ENCODE measurements around the gene EPHA2. TPM values are rescaled to one million over a fixed set of nuclear protein-coding genes. Genes with fewer than 3 reads are reported as not detected.

Gene EPHA2
- total and polyA plus RNA-seq, 8 donors = 4.6 to 200 (median 23.4) TPM

DNA sequence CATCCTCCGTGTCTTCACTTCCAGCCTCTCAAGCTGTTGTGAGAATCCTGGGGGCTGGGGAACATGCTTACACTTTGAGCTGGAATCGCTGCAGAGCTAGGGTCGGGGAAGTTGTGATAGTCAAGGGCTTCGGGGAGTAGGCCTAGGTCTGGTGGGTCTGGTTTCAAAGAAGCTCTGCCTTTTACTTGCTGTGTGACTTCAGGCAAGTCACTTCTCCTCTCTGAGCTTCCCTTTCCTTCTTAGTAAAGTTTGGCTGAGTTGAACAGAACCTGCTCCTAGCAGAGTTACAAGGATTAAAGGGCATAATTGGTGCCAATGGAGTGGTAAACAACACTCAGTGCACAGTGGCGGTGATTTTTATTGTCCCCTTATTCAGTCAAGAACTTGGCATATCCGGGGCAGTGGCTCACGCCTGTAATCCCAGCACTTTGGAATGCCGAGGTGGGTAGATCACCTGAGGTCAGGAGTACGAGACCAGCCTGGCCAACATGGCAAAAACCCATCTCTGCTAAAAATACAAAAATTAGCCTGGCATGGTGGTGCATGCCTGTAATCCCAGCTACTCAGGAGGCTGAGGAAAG lies 30.9 kb upstream of the EPHA2 start:
- Histone ChIP-seq H3K36me3 (no peaks in the 10 kb centered on the region), H3K4me1 (peaks cover 10 to 51% (median 35%) of the 10 kb centered on the region in 4 donors), H3K27me3 (peaks cover 0 to 15% (median 0%) of the 10 kb centered on the region in 3 donors), H3K4me3 (no peak overlapping the region), H3K27ac (no peak overlapping the region), H3K9me3 (no peaks in the 10 kb centered on the region)
- no peak for DNase-seq
- intact Hi-C loops (cut with DNase I; ENCODE audit: low total_unique reads) = loop anchor here (2.0 kb wide), 1 partner anchor 108 kb away; no protein-coding TSS in a partner anchor
- WGBS, 5 donors = 67 to 74% (median 69%) methylated on average over 8 to 9 of the region's 9 CpGs
- TF ChIP-seq POLR2AphosphoS5 (IDR thresholded peaks at IDR 0.05) (no peak), POLR2A (IDR thresholded peaks at IDR 0.05) (no peak), EP300 (IDR thresholded peaks at IDR 0.05) (no peak)
- TF ChIP-seq, protein P1, sequence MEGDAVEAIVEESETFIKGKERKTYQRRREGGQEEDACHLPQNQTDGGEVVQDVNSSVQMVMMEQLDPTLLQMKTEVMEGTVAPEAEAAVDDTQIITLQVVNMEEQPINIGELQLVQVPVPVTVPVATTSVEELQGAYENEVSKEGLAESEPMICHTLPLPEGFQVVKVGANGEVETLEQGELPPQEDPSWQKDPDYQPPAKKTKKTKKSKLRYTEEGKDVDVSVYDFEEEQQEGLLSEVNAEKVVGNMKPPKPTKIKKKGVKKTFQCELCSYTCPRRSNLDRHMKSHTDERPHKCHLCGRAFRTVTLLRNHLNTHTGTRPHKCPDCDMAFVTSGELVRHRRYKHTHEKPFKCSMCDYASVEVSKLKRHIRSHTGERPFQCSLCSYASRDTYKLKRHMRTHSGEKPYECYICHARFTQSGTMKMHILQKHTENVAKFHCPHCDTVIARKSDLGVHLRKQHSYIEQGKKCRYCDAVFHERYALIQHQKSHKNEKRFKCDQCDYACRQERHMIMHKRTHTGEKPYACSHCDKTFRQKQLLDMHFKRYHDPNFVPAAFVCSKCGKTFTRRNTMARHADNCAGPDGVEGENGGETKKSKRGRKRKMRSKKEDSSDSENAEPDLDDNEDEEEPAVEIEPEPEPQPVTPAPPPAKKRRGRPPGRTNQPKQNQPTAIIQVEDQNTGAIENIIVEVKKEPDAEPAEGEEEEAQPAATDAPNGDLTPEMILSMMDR (IDR thresholded peaks at IDR 0.05) = no peak

DNA sequence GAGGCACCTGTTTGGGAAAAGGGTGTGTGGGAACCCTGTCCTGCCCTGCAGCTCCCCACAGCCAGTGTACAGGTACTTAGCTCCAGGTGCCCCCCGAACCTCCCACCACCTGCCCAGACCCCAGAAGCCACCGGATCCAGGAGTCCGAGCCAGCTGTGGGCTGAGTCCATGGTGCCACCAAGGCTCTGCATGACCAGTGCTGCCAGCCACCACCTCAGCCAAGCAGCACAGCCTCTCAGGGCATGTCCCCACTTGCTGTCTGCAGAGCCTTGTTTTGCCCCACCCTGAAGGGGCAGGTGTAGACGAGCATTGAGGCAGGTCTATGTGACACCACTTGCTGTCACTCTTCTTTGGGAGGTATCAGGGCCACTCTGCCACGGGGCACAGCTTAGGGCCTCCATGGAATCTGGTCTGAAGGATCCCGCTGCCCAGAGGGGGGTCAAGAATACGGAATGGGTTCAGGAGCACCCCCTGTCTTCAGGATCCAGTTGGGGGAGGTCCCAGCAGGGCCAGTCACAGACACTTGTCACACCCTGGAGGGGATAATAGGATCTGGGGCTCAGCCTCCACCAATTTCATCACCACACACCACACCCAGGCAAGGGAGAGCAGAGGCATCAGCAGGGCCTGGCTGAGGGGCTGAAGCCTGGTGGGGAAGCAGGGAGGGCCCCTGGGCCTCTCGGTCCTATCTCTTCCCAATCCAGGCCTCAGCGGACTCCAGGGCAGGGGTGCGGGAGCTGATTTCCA lies 28.9 kb upstream of the EPHA2 start:
- H3K4me3 ChIP-seq = no peak overlapping the region
- no peaks in the 10 kb centered on the region for H3K9me3 ChIP-seq
- peaks cover 20 to 61% (median 54%) of the 10 kb centered on the region in 4 donors for H3K4me1 ChIP-seq
- DNase-seq = no peak
- WGBS, 5 donors = 83 to 96% (median 87%) methylated on average over 7 to 10 of the region's 10 CpGs
- peaks cover 0 to 11% (median 0%) of the 10 kb centered on the region in 3 donors for H3K27me3 ChIP-seq
- intact Hi-C loops (cut with DNase I; ENCODE audit: low total_unique reads) = no loop called here
- H3K36me3 ChIP-seq = no peaks in the 10 kb centered on the region
- H3K27ac ChIP-seq = peak overlapping the region in 3 of 5 donors; percentile 38 to 94 (median 88)
- TF ChIP-seq POLR2AphosphoS5 (IDR thresholded peaks at IDR 0.05) (no peak), EP300 (IDR thresholded peaks at IDR 0.05) (no peak), POLR2A (IDR thresholded peaks at IDR 0.05) (no peak)
- TF ChIP-seq, protein P1 (IDR thresholded peaks at IDR 0.05) = no peak

DNA sequence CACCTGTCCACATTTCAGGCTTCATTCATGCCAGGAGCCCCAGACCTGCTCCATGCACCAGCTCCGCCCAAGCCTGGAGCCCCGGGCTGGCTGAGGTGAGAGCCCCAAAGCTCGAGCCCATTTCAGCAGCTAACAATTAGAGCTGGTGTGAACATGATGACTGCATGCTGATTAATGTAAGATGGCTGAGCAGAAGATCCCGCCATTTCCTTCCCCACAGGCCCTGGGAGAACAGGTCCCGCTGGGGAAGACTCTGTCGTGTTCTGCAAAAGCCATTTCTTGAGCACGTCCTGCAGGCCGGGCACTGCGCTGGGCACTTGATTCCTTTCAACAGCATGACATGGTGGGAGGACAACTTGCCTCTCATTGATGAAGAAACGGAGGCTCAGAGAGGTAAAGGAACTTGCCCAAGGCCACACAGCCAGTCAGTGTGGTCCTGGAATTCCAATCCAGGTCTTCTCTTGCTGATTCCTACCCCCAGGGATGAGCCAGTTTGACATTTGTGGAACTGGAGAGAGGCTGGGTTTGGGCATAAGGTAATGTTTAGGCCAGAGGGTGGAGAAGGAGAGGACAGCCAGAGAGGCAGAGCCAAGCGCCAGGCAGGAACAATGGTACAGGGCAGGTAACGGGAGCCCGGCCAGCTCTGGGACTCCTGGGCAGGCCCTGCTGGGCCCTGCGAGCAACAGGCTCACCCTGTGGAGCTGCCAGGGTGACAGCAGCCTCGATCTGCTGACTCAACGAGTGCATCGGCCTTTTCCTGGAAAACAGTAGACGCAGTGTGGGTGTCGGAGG lies 28.1 kb upstream of the EPHA2 start:
- Histone ChIP-seq H3K9me3 (no peaks in the 10 kb centered on the region), H3K27me3 (peaks cover 0 to 8% (median 0%) of the 10 kb centered on the region in 3 donors), H3K36me3 (no peaks in the 10 kb centered on the region), H3K4me1 (peaks cover 25 to 65% (median 57%) of the 10 kb centered on the region in 4 donors), H3K27ac (peak overlapping the region; percentile 10 to 94 (median 89)), H3K4me3 (no peak overlapping the region)
- peak in 1 of 2 donors; percentile 64 for DNase-seq
- no peak for TF ChIP-seq POLR2A (IDR thresholded peaks at IDR 0.05)
- TF ChIP-seq, protein P1 (IDR thresholded peaks at IDR 0.05) = no peak
- TF ChIP-seq EP300 (IDR thresholded peaks at IDR 0.05) = no peak
- TF ChIP-seq POLR2AphosphoS5 (IDR thresholded peaks at IDR 0.05) = no peak
- intact Hi-C loops (cut with DNase I; ENCODE audit: low total_unique reads) = no loop called here
- 63 to 74% (median 70%) methylated on average over 13 to 19 of the region's 19 CpGs for WGBS, 5 donors

DNA sequence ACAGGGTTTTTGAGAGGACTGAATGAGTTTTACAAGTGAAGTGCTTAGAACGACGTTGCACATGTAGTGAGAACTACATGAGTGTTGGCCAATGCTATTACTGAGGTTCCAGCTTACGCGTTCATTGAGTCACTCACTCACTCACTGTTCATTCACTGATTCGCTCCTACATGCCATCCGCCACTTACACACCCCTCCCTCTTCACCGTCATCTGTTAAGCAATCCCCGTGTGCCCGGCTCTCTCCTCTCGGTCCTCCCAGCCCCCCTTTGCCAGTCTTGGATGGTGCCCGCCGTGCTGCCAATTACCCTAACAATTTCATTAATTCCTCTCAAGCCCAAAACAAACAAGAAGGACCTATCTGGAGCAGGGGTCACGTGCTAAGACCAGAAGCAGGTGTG lies 27.3 kb upstream of the EPHA2 start:
- DNase-seq = no peak
- 69 to 86% (median 75%) methylated on average over 13 of the region's 13 CpGs for WGBS, 5 donors
- Histone ChIP-seq H3K4me1 (peaks cover 33 to 73% (median 63%) of the 10 kb centered on the region in 4 donors), H3K4me3 (no peak overlapping the region), H3K9me3 (no peaks in the 10 kb centered on the region), H3K27ac (peak overlapping the region in 4 of 5 donors; percentile 88 to 94 (median 91)), H3K27me3 (no peaks in the 10 kb centered on the region), H3K36me3 (no peaks in the 10 kb centered on the region)
- intact Hi-C loops (cut with DNase I; ENCODE audit: low total_unique reads) = no loop called here
- TF ChIP-seq POLR2A (IDR thresholded peaks at IDR 0.05) = no peak
- no peak for TF ChIP-seq EP300 (IDR thresholded peaks at IDR 0.05)
- TF ChIP-seq POLR2AphosphoS5 (IDR thresholded peaks at IDR 0.05) = peak in 2 of 3 donors; percentile 38 to 44
- TF ChIP-seq, protein P1 (IDR thresholded peaks at IDR 0.05) = no peak
